LNCAP (cell line): Measurements from ENCODE around the gene ZFPM1.

Experiments used
- CTCF ChIP-seq: fragments of 450-650 bp; IDR thresholded peaks from 2 replicates; pipeline ENCODE4 v1.5.1; 2017; ENCODE audit warnings: mild to moderate bottlenecking

The ZFPM1 gene

DNA sequence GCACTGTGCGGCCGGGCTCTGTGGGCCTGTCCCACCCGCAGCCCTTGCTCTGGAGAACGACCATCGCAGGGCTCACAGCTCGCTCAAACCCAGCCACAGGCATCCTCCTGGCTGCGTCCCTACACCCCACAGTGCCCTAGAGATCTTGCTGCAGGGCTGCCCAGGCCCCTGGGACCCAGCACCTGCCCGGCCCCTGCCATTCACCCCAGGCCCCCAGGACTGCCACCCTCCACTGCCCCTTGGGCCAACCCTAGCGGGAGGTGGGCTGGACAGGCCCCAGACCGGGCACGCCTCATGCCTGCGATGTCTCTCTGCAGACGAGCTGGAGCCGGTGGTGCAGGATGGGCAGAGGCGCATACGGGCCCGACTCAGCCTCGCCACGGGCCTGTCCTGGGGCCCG is 61.0 kb downstream of the ZFPM1 start:
- no peak for TF ChIP-seq CTCF

DNA sequence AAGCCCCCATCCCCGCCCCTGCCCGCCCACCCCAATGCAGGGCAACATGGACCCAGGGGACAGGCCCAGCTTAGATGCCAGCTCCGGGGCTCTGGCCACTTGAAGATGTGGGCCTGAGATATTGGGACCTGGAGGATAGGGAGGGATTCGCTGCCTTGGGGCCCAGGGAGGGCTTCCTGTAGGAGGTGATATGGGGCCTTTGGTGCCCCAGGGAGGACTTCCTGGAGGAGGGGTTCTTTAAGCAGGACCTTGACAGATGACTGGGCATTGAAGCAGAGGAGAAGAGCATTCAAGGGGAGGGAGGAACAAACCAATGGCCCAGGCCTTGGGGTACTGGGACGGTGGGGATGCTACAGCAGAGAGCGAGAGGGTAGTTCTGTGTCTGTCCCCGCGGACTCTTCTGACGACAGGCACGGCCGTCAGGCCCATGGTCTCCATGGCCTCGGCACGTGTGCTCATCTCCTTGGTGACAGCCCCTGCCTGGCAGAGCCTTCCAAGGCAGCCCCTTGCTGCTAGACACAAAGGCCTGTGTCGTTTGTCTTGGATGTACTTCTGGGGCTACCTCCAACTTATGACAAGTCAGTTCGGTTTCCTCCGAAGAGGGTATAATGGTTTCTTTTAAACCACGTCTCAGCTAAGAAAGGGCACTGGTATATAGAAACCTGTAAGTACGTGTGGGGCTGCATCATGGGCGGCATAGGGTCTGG is 61.6 kb downstream of the ZFPM1 start:
- no peak for TF ChIP-seq CTCF

GRCh38 chr16:88515371-88515770 is 62.3 kb downstream of the ZFPM1 start:
- no peak for TF ChIP-seq CTCF

GRCh38 chr16:88515925-88516594 is 63.0 kb downstream of the ZFPM1 start:
- no peak for TF ChIP-seq CTCF

- no peak for TF ChIP-seq CTCF
Measured at GRCh38 chr16:88516601-88517061, 63.6 kb downstream of the ZFPM1 start.

DNA sequence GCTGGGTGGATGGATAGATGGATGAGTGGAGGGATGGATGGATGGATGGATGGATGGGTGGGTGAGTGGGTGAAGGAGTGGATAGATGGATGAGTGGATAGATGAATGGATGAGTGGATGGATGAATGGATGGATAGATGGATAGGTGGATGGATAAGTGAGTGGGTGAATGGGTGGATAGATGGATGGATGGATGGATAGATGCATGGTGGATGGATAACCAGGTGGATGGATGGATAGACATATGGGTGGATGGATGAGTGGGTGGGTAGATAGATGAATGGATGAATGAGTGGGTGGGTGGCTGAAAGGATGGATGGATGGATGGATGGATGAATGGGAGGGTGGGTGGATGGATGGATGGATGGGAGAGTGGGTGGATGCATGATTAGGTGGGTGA is 66.2 kb downstream of the ZFPM1 start:
- TF ChIP-seq CTCF = no peak

DNA sequence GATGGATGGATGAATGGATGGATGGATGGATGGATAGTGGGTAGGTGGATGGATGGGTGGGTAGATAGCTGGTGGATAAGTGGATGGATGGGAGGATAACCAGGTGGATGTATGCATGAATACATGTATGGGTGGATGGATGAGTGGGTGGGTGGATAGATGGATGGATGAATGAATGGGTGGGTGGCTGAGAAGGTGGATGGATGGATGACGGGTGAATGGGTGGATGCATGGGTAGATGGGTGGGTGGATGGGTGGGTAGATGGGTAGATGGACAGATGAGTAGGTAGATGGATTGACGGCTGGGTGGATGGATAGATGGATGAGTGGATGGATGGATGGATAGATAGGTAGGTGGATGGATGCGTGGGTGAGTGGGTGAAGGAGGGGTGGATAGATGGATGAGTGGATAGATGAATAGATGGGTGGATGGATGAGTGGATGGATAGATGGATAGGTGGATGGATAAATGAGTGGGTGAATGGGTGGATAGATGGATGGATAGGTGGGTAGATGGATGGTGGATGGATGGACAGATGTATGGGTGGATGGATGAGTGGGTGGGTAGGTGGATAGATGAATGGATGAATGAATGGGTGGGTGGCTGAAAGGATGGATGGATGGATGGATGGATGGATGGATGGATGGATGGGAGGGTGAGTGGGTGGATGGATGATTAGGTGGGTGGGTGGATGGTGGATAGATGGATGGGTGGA is 67.0 kb downstream of the ZFPM1 start:
- TF ChIP-seq CTCF = no peak
